NCI-H187 (cell line): ENCODE data around the gene RITA1.
A peak's percentile ranks its signal among the peaks of the same experiment; 100 is the strongest.

Experiments used
- DNase-seq, 2 experiments: peaks; one replicate each; lab custom pipeline; 2025; lab: John Stamatoyannopoulos, UW

The RITA1 gene

DNA sequence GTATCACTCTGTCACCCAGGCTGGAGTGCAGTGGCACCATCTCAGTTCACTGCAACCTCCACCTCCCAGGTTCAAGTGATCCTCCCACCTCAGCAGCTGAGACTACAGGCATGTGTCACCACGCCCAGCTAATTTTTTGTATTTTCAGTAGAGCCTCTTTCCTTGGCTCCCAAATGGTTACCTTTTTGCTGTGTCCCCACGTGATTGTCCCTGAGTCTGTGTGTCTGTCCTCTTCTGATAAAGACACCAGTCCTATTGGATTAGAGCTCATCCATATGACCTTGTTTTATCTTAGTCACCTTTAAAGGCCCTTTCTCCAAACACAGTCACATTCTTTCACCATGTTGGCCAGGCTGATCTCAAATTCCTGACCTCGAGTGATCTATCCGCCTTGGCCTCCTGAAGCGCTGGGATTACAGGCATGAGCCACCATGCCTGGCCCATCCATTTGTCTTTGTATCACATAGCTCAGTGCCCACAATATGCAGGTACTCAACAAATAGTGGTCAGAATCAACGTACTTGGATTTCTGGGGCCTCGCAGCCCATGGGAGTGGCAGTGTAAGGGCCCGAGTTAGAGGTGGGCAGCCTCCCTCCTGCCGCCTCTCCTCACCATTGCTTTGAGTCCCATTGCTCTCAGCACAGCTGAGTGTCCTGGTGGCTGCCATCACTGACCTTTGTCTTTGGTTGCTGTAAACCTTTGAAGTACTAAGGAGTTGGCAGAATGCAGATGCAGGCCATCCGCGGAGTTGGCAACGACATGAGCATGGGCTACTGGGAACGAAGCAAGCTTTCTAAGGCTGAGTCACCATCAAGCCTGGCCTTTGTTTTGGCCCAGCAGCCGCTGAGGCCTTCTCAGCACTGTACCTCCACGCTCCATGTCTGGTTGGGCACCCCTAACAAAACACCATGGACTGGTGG, 45.1 kb downstream of the RITA1 start:
- no peak for DNase-seq

DNA sequence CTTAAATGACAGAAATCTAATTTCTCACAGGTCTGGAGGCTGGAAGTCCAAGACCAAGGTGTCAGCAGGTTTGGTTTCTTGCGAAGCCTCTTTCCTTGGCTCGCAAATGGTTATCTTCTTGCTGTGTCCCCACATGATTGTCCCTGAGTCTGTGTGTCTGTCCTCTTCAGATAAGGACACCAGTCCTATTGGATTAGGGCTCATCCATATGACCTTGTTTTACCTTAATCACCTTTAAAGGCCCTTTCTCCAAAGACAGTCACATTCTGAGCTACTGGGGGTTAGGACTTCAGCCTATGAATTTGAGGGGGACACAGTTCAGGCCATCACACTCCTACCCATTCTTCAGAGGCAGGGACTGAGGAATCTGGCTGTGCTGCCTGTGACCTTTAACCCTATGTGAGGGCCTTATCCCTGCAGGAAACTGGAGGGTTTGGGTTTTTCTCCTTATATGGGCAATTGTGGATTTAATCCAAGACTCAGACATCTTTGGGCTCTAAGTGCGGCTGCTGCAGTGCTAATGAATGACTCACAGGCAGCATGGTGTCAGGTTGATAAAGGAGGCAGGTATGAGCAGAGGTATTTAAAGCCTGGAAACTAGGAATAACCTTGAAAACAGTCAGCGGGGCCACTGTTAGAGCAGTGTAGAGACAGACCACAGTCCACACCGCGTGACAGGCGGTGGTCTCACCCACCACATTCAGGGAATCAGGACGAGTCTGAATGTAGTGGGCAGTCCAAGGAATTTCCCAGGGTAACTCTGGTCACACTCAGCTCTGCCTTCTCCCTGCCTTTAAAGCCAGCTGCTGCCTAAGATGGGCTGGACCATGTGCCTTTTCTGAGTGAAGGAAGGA, 45.9 kb downstream of the RITA1 start:
- no peak for DNase-seq

DNA sequence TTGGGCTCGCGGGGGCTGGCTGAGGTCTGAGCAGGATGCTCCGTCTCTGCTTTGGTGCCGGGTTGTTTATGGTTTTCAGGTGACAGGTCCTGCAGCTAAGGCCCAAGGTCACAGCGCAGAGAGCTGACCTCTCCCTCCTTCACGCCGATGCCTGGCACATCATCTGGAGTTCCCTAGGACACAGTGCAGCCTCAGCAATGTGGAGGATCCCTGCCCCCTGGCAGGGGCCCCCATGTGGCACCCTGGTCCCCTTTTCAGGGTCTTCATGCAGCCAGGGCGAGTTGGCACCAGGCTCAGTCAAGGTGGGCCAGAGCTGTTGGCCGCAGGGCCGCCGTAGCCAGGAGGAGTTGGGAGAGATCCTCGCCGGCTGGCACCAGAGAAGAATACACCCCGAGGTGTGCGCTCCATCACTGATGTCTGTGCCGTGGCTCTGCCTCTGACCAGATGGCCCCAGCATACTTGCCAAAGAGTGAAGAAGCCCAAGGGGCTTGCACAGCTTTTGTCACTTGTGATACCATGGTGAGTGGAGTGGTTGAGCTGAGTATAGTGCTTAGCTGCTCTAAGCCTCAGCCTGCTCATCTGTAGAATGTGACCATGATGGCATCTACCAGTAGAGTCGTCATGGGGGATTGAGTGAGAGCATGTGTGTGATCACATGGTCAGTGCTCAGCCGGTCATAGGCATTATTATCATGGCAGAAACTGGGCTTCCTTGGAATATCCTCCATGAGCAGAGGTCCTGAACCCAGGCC, 46.7 kb downstream of the RITA1 start:
- peak in 1 of 2 experiments; percentile 55 for DNase-seq

DNA sequence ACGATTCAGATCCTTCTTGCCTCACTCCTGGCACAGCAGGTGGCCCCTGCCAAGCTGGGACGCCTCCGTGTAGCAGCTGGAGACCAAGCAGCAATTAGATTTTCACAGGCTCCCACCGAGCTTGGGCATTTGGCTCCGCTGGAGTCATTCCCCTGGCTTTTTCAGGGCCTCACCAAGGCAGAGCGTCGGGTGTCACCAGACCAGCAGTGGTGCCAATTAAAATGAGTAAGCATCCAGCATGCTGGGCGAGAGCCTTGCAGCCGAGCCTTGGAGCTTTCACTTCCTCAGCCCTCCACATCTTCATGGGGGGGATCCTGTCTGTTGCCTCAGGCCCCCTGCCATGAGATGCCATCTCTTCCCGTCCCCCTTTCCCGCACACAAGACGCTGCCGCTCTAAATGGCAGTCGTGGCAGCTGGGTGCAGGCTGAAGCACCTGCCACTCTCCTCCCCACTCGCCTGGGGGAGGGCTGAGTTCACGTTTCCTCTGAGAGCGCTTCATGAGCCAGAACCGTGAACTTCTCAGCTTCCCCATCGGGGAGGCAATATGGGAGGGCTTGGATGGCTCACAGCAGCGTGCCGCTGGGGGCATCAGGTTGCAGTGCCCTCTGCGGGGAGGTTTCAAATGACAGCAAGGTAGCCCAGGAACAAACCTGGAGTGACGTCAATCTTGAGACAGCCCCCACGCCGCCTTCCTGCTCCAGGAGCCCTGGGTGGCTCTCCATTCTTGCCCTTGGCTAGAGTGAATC, 47.5 kb downstream of the RITA1 start:
- peak; percentile 91 to 98 for DNase-seq

DNA sequence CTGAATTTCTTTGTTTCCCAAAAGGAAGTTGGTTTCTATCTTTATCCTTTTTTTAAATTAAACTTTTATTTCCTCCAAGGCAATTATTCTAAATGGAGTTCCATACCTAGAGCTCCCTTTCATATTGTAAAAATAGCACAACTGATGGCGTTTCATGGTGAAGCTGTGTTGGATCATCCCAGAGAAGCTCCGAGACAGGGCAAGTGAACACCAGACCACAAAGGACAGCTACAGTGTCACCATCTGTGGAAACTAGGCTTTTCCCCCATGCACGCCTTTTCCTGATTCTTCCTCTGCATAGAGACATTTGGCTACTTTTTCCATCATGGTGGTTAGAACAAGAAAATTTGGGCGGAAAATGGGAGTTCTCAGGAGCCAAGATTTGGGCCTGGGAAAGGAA, 48.4 kb downstream of the RITA1 start:
- no peak for DNase-seq

DNA sequence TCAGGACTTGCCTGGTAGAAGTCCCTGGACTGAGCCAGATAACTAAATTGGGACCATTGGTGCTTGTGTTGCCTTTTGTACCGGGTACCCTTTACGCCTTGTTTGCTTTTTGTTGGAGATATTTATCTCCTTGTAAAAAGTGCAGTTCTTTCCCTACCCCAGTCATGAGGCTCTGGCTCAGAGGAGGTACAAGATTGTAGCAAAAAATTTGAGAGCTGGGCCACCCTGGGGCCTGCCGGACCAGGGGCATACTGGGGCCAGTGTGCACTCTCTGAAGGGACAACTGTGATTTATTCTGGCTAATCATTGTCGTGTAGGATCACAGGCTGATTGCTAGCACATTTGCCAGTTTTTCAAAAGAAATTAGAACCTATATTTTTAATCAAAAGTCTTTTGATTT, 49.0 kb downstream of the RITA1 start:
- no peak for DNase-seq

DNA sequence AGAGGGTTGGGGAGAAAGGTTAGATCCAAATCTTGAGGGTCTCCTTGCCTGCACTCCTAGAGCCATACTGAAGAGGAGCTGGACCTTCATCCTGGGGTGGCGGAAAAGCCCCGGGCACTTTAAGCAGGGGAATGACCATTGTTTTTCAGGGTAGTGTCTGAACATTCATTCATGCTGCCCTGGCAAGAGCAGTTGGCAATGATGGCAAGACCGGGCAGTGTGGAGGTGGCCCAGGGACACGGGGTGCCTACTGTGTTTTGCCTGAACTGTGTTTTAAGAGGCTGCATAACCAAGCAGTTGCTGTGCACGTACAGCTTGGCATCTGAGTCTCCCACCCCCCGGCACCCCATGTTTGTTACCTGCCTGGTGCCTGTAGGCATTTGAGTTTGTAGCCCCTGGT, 50.5 kb downstream of the RITA1 start:
- DNase-seq, result no peak

DNA sequence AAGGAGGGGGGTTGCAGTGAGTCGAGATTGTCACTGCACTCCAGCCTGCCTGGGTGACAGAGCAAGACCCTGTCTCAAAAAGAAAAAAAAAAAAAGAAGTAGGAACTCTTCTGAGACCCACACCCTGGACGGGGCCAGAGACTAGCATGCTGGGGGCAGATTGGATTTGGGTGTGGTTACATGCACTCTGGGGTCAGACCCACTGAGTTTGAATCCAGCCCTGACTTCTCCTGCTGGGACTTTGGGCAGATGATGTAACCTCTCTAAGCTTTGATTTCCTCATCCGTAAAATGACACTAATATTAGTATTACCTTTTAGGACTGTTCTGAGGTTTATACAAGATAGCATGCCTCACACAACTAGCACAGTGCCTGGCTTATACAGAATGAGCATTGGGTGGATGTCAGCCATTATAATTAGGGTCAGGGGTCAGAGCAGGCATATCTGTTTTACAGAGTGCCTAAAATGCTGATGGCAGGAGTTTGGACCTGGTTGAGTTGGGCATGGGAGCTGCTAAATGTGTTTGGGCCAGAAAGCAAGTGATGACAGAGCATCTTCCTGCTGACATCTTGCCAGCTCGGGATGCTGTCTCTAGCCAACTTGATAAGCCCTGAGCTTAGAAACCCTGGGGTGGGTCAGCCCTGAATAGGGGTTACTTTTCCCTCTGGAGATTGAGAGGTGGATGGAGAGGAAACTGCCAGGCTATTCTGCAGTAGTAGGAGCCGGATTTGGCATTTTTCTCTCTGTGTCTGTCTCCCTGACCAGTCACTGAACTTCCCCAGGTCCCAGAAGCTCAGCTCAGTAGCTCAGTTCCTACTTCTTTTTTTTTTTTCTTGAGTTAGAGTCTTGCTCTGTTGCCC, 51.2 kb downstream of the RITA1 start:
- DNase-seq, result no peak

DNA sequence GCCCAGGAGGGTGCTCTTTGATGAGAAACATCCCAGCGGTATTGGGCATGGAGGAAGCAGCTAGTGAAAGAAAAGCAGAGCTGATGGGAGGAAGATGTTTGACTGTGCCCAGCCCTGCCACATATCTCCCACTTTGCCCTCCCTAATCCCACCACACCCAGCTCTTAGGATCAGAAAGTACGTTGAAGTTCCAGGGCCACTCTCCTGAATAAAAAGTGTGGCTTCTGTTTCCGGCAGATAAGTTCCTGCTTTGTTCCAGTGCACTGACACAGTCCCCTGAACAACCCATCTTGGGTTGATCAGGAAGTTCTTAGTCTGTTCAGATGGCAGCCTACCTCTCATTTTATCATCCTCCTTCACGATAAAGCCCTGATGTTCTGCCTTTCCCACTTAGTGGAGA, 52.2 kb downstream of the RITA1 start:
- no peak for DNase-seq

DNA sequence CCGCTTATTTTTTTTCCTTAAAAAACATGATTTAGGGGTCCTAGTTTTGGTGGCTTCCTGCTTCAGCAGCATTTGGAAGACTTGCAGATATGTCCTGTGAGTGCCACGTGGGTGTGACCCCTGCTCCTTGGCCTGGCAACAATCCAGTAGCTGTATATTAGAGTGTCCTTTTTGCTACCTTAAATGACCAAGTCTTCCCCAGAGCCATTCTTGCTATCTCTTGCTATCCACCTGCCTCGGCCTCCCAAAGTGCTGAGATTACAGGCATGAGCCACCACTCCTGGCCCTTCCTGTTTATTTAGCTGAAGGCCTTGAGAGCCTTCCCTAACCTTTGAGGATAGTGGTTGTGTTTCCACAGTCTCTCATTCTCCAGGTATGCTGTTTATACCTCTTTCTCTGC, 52.8 kb downstream of the RITA1 start:
- no peak for DNase-seq

DNA sequence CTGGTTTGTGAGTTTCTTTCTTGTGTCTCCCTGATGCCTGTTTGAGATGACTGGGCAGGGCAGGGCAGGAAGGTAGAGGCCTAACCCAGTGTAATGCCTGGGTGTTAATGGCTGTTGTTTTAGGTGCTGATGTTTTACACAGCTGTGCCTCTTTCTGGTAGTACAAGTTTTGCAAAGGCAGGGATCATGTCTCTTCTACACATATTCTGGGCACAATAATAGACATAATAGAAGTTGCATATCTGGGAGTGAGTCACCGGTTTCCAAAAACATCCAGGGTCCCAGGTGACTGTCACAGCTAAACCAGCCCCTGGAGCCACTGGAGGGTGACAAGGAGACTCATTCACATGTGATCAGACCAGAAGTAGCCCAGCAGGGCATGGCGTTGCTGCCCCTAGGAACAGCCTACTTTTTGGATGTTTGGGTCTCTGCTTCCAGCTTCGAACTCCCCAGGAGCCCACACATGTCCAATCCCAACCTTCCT, 53.8 kb downstream of the RITA1 start:
- DNase-seq, result no peak

DNA sequence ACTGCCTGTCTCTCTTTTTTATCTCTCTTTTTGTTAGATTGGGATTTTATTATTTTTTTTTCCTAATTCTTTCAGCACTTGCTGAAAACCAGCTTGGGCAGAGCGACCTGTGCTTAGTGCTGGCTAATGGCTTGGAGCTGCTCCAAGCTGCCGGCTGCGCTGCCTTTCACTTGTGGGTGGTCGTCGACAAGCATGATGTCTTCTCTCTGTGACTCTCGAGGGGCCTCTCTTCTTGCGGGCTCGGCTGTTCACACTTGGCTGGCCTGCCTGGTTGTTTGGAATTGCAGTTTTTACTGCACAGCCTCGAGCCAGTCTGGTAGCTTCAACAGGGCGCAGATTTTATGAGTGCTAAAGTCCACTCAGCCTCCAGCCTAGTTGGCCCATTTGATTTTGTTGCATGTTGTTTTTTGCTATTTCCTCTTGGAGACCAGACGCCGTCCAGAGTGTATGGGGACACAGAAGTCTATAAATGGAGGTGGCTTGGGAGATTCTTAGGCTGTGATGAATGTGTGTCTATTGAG, 54.4 kb downstream of the RITA1 start:
- no peak for DNase-seq

DNA sequence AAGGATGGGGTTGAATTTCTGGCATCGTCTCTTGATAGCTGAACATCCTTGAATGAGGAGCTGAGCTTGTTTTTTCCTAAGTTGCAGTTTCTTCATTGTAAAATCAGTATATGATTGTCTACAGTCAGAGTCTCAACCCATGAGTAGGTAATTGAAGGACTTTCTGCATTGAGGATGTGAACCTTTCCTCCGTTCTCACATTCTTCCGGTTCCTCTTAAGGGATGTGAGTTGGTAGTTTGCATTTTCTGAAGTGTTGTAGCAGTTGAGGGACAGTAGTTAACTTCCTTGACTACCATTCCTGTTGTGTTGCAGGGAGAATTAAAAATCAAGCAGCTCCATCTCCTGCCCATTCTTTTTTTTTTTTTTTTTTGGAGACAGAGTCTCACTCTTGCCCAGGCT, 54.9 kb downstream of the RITA1 start:
- no peak for DNase-seq

DNA sequence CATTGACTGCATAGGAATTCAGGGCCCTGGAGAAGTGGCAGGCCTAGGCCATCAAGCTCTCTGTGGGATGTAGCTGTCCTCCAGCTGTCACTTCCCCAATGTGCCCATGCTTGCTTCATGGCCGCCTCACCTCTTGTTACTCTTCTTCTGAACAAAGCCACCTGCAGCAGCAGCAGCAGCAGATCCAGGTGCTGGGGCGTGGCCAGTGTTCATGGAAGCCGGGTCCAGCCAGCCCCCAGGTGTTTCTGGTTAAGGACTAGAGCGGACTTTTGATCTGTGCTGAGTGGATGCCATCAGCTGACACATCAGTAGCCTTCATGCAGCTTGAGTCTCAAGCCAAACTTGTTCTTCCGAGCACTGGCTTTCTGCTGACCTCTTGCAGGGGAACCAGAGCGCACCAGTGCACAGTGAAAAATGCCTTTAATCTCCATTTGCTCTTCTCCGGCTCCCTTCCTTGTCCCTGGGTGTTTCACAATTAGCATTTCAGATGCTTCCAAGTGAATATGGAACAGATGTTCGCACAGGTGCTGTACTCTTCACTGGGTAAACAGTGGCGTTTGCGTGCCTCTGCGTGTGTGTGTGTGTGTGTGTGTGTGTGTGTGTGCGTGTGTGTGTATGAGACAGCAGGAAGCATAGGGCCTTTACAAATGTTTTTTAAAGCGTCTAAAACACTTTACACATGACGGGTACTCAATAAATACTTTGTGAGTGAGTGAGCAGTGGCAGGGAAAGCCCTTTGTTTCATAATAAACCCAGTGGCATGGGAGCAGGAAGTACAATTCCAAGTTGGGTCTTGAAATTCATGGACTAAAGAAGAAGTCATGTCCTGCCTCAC, 55.9 kb downstream of the RITA1 start:
- DNase-seq, result peak; percentile 86 to 89
